ENCODE results near the gene ZNF138. TPM values are rescaled to one million over a fixed set of nuclear protein-coding genes. Genes with fewer than 3 reads are reported as not detected.
"Not testable (repeated sequence)": the region's sequence is repeated elsewhere in the genome, so short reads cannot be mapped to it uniquely, and the experiment has no call there.

Gene ZNF138
- polyA plus RNA-seq, 1 experiment: 4.2 TPM

DNA sequence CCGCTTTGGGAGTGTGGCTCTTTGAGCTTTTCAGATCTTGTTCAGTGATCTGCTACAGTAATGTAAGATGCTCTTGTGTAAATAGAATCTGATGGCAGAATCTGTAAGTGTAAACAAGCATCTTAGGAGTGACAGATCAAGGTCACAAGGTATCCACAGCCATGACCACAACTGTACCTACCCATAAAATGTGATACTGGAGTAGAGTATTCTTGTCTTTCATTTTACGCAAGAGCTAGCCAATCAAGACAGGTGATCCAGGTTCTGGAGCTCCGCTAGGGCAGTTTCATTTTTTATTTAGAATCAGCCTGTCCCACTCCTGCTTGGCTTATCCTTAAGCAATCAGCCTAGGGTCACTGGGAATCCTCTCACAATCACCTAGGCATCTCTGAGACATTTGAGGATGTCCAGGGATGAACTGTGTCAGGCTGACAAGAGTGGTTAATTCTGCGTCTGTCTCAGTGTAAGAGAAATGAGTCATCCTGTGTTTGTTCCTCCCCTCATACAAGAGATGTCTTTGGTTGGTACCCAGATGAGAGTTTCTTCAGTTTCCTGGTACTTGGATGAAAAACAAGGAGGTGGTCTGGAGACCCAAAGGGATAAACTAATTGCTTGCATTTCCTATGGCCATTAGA is 13.6 kb downstream of the ZNF138 start:
- Histone ChIP-seq H3K4me3 (ENCODE audit: low read depth, low read length) (no peak overlapping the region), H3K27me3 (ENCODE audit: control insufficient read depth, insufficient read depth, low read length) (no peaks in the 10 kb centered on the region), H3K27ac (ENCODE audit: low read depth, low read length) (no peak overlapping the region), H3K9me3 (ENCODE audit: control insufficient read depth, insufficient read depth, low read length) (no peaks in the 10 kb centered on the region)
- no peak for DNase-seq (ENCODE audit: low read depth, low spot score)
- TF ChIP-seq, protein P1, sequence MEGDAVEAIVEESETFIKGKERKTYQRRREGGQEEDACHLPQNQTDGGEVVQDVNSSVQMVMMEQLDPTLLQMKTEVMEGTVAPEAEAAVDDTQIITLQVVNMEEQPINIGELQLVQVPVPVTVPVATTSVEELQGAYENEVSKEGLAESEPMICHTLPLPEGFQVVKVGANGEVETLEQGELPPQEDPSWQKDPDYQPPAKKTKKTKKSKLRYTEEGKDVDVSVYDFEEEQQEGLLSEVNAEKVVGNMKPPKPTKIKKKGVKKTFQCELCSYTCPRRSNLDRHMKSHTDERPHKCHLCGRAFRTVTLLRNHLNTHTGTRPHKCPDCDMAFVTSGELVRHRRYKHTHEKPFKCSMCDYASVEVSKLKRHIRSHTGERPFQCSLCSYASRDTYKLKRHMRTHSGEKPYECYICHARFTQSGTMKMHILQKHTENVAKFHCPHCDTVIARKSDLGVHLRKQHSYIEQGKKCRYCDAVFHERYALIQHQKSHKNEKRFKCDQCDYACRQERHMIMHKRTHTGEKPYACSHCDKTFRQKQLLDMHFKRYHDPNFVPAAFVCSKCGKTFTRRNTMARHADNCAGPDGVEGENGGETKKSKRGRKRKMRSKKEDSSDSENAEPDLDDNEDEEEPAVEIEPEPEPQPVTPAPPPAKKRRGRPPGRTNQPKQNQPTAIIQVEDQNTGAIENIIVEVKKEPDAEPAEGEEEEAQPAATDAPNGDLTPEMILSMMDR (IDR thresholded peaks at IDR 0.05; ENCODE audit: low read depth, low read length): no peak
- ChIA-PET POLR2A (no interaction called here), CTCF (no interaction called here)

DNA sequence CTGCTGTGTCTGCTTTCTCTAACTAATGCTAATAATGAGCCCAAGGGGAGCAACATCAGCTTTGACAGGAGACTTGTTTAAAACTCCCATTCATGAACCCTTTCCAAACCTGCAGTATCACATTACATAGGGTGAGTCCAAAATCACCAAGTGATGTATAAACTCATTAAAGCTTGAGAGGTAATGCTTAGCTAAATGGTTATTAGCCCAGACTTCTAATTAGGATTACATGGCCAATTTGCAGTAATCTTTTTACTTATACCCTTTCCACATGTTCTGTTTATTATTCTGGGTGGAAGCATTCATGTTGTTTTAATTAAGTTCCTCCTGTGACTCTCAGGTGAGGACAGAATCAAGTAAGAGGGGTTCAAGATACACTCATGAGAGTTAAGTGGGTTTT is 17.5 kb downstream of the ZNF138 start:
- TF ChIP-seq, protein P1 (IDR thresholded peaks at IDR 0.05; ENCODE audit: low read depth, low read length): no peak
- POLR2A ChIA-PET: no interaction called here
- Histone ChIP-seq H3K9me3 (ENCODE audit: control insufficient read depth, insufficient read depth, low read length) (no peaks in the 10 kb centered on the region), H3K27me3 (ENCODE audit: control insufficient read depth, insufficient read depth, low read length) (no peaks in the 10 kb centered on the region), H3K4me3 (ENCODE audit: low read depth, low read length) (no peak overlapping the region), H3K27ac (ENCODE audit: low read depth, low read length) (no peak overlapping the region)
- CTCF ChIA-PET: interaction anchor here (0.5 kb wide), 1 partner anchor 29 kb away, joined by 3 read pairs; no protein-coding TSS in a partner anchor
- DNase-seq (ENCODE audit: low read depth, low spot score): no peak

DNA sequence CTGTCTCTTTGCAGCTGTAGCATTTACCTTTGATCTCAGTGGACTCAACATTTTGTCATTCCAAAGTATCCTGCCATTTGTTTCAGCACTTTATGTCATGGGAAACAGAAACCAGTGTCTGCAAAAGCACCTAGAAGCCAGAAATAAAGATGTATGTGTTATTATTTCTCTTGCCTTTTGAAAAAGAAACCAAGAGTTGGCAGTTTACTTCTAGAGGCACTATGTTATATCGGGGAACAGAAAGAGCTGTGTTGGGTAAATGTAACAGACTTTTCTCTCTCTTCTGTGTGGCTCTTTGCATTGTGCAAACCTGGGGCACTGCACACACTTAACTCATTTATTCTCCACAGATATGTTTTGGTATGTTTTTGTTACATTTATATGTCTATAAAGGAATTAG is 36.7 kb downstream of the ZNF138 start:
- Histone ChIP-seq H3K4me3 (ENCODE audit: low read depth, low read length) (no peak overlapping the region), H3K27me3 (ENCODE audit: control insufficient read depth, insufficient read depth, low read length) (no peaks in the 10 kb centered on the region), H3K9me3 (ENCODE audit: control insufficient read depth, insufficient read depth, low read length) (peaks cover 4% of the 10 kb centered on the region), H3K27ac (ENCODE audit: low read depth, low read length) (no peak overlapping the region)
- no peak for DNase-seq (ENCODE audit: low read depth, low spot score)
- TF ChIP-seq, protein P1 (IDR thresholded peaks at IDR 0.05; ENCODE audit: low read depth, low read length): no peak
- ChIA-PET POLR2A (no interaction called here), CTCF (no interaction called here)

DNA sequence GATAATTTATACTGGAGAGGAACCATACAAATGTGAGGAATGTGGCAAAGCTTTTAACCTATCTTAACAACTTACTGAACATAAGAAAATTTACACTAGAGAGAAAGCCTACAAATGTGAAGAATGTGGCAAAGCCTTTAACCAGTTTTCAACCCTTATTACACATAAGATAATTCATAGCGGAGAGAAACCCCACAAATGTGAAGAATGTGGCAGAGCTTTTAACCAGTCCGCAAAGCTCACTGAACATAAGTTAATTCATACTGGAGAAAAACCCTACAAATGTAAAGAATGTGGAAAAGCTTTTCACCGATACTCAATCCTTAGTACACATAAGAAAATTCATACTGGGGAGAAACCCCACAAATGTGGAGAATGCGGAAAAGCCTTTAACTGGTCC is 37.9 kb downstream of the ZNF138 start:
- ChIA-PET CTCF (no interaction called here), POLR2A (no interaction called here)
- no peak overlapping the region for H3K27ac ChIP-seq (ENCODE audit: low read depth, low read length)
- H3K27me3 ChIP-seq (ENCODE audit: control insufficient read depth, insufficient read depth, low read length): no peaks in the 10 kb centered on the region
- peaks cover 5% of the 10 kb centered on the region for H3K9me3 ChIP-seq (ENCODE audit: control insufficient read depth, insufficient read depth, low read length)
- H3K4me3 ChIP-seq (ENCODE audit: low read depth, low read length): no peak overlapping the region
- TF ChIP-seq, protein P1 (IDR thresholded peaks at IDR 0.05; ENCODE audit: low read depth, low read length): no peak
- no peak for DNase-seq (ENCODE audit: low read depth, low spot score)

DNA sequence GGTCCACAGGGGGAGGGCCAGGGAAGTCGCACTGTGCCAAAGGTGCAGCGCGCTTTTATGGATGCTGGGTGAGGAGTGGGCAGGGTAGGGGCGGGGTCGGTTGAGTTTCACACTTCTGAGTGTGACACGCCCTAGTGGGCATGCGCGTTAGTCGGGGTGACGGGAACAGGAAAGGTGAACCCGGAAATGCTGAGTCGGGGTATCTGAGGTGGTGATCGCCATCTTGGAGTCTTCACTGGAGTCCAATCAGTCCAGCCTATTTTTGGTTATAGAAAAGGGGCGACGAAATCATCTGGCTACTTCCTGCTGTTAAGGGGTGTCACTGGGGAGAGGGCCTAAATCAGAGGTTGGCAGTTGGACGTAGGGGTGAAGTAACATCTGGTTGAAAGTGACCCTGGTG is 40.8 kb downstream of the ZNF138 start:
- no peak overlapping the region for H3K4me3 ChIP-seq (ENCODE audit: low read depth, low read length)
- H3K27ac ChIP-seq (ENCODE audit: low read depth, low read length): no peak overlapping the region
- no peaks in the 10 kb centered on the region for H3K27me3 ChIP-seq (ENCODE audit: control insufficient read depth, insufficient read depth, low read length)
- ChIA-PET POLR2A (no interaction called here), CTCF (no interaction called here)
- H3K9me3 ChIP-seq (ENCODE audit: control insufficient read depth, insufficient read depth, low read length): peaks cover 26% of the 10 kb centered on the region
- no peak for DNase-seq (ENCODE audit: low read depth, low spot score)
- TF ChIP-seq, protein P1 (IDR thresholded peaks at IDR 0.05; ENCODE audit: low read depth, low read length): no peak

DNA sequence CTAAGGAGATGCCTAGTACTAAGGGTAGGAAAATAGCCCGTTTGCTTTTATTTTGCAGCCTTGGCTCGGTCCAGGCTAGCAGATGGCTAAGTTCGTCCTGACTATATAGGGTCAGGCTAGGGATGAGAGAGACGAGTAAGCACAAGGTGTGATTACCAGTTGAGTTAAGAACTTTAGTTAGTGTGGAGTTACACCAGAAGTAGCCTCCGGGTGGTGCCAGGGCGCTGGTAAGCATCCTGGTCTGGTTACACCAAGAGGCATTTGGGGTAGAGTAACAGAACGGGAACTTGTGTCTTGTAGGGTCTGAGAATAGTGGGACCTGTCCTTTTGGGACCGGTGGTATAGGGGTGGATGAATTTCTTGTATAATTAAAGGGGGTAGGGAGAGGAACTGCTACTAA is 41.6 kb downstream of the ZNF138 start:
- DNase-seq (ENCODE audit: low read depth, low spot score); H3K27ac ChIP-seq (ENCODE audit: low read depth, low read length); CTCF ChIA-PET; H3K27me3 ChIP-seq (ENCODE audit: control insufficient read depth, insufficient read depth, low read length); POLR2A ChIA-PET; H3K4me3 ChIP-seq (ENCODE audit: low read depth, low read length): not testable (repeated sequence)
- peaks cover 26% of the 10 kb centered on the region for H3K9me3 ChIP-seq (ENCODE audit: control insufficient read depth, insufficient read depth, low read length)

DNA sequence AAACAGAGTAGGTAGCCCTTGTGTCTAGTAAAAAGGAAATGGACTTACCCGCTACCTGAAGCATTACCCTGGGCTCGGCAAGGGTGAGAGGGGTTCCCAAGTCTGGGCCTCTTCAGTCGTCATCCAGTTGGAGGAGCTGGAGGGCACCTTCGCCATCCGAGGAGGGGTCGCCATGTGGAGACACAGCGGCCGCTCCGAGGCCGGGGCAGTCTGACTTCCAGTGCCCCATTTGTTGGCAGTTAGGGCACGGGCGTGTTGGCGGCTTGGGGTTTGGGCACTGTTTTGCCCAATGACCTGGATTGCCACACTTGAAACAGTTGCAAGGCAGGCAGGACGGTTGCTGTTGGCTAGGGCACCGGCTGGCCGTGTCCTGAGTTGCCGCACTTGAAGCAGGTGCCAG is 43.8 kb downstream of the ZNF138 start:
- H3K4me3 ChIP-seq (ENCODE audit: low read depth, low read length); DNase-seq (ENCODE audit: low read depth, low spot score); POLR2A ChIA-PET; H3K27me3 ChIP-seq (ENCODE audit: control insufficient read depth, insufficient read depth, low read length); H3K27ac ChIP-seq (ENCODE audit: low read depth, low read length); CTCF ChIA-PET: not testable (repeated sequence)
- peaks cover 26% of the 10 kb centered on the region for H3K9me3 ChIP-seq (ENCODE audit: control insufficient read depth, insufficient read depth, low read length)

Data from AG04450 (cell line).